GM21737 (cell line): ENCODE measurements around the gene MAGI1.

Source experiments
- ATAC-seq: cut with Tn5 transposase; IDR thresholded peaks from one replicate; pipeline ENCODE4 v1.9.1; 2021; ENCODE audit warnings: mild to moderate bottlenecking, moderate library complexity; ENCODE audit not compliant: unreplicated experiment

The MAGI1 gene

DNA sequence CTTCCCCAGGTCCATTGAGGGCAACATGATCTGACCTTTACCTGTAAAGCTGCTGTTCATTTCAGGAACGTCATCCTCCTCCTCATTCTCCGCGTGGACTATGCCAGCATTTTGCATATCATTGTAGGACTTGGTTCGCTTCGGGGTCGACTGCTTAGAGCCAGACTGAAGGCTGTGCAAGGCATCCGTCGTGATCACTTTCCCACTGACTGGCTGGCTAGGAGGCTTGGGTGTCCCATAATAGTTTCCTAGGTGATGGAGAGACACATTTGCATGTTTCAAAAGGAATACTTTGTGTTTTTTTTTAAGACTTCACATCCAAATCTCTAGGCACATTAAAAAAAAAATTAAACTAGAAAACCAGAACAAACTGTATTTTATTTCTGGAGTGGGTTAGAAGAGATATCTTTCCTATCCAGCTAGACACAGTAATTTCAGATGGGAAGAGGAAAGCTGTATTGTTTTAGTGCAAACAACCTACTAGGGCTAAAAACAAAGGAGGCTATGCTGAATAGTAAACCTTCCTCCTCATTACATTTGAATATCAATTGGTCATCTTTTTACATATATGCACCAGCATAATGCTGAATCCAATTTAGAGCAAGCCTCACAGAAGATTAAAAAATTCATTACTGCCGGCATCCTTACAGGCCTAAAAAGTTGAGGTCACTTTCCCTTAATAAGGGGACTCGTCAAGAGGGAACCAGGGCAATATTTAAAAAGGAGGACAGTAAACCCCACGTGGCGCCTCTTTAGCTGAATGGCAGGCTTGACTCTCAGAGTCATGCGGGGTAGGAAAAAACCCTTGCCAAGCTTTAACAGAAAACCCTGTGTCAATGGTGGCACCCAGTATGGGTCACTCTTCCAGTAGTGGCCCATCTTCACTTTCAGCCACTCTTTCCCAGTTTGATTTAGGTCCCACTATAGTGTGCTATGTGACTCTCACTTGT lies 559.9 kb downstream of the MAGI1 start:
- no peak for ATAC-seq

DNA sequence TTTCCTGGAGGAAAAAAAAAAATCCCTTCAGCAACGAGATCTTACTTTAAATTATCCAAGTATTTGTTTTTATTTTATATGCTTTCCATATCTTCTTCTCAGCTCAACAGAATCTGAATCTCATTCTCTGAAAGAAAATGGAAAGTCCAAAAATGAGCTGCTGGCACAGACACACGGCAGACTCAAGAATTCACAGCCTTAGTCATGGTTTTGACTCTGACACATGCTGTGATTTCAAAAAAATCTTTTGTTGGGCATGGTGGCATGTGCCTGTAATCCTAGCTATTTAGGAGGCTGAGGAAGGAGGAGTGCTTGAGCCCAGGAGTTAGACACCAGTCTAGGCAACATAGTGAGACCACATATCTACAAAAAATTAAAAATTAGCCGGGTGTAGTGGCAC lies 565.0 kb downstream of the MAGI1 start:
- ATAC-seq = no peak

DNA sequence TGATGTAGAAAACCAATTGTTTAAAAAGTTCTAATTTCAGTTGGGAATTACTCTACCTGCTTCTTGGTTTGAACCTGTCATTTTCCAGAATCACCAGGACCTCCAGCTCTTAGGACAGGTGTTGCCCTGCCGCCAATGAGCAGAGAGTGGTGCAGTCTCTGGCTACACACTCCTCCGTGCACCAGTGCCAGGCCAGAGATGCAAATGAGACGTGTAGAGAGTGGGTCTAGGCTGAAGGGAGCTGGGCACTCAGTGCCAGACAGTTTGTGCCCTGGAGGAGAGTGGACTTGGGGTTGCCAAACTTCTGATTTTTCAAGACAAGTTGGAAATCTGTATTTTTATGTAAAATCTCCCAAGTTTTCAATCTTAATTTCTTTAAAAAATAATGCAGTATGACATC lies 566.2 kb downstream of the MAGI1 start:
- no peak for ATAC-seq

DNA sequence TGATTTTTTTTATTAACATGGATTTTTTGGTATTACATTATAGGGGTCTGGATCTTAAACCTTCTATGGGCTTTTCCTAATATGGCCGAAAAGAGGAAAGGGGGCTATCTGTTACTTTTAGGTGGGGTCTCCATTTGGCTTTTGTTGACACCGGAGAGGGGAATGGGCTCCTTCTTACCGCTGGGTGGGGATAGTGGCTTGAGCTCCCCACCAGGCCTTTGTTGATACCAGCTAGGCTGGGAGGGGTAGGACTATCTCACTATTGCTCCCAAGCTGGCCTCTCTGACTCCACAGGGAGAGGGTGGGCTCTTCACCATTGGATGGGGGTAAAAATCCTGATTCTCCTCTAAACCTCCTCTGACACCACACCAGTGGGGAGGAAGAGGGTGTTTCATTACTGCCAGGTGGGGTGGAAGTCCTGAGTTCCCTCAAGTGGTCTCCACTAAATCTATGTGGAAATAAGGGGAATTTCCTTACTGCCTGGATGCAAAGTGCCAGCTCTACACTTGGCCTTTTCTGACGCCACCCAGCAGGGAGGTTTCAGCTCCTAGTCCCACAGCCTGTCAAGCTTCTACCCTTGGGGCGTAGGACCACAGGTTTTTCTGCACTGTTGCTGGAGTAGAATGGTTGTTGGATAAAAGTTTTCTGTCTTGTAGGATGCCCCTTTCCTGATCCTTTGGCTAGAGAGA lies 572.3 kb downstream of the MAGI1 start:
- no peak for ATAC-seq

DNA sequence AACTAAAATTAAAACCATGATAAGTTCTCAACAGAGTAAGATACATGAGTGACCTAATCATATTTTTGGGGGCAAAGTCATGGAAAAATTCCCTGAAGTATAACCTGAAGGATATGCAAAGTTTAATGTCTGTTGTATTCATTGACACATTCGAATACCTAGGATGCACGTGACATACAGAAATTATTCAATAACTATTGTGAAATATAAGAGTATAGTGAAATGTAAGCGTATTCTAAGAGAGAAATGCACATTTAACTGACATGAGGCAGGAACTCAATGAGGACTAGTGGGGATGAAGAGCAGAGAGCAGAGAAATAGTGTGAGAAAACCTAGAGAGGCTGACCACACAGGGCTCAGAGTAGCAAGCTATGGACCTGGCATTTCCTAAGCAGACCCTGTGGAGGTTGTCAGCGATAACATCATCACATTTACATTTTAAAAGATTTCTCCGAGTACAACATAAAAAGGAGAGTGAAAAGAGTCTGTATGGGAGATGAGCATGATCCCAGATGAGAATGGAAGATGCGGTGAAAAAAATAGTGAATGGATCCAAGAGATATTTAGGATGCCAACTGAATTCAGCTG lies 588.8 kb downstream of the MAGI1 start:
- ATAC-seq = no peak

DNA sequence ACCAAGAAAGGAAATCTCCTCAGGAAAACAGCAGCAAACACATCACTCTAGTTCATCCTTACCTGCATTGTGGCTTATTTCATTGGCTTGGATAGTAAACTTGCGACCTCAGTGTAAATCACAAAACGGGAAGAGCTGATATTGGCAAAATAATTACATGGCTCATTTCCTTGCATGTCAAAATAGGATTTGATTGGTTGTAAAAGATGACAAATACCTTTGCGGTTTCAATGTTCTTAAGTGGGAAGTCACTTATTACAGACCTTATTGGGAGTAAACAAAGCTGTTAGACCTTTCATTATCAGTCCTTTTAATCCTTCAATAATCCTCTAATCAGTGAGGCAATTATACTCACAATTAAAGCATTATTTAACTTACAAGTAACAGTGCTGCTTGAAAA lies 590.6 kb downstream of the MAGI1 start:
- ATAC-seq = no peak

DNA sequence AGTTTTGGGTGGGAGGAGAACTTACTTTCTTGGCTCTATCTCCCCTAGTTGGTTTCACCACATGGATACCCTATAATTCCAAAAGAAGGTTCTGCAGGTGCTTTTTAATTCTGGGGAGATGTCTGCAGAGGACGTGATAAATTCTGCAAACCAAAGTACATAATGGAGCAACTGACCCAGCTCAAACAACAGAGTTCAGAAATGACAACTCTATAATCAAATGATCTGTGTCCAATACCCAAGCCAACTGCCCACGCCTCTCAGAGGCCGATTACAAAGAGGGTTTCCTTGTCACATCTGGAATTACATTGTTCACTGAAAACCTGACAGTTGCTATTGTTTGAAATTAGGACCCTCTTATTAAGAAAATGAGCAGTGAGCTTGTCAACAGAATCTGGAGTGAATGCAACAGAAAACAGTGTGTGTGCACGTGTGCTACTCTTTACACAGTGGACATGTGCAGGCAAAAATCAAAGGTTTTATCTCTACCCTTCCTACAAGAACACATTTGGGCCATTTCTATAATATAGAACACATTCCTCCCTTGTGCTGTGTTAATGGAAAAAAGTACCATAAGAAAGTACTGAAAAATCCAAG lies 593.0 kb downstream of the MAGI1 start:
- ATAC-seq = no peak

DNA sequence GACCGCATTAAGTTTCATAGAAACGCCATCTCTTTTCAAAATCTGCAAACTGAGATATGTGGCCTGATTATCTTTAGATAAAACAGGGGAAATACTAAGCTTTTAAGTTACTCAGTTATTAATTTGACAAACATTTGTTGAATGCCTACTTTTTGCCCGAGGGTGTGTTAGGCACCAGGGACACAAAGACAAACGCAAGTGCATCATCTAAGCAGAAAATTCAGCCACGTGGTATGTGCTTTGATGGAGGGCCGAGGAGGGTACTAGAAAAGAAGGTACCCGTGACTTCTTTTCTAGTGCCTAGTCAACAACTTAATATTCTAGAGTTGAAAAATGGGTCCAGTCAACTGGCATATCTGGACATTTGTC lies 594.3 kb downstream of the MAGI1 start:
- no peak for ATAC-seq

DNA sequence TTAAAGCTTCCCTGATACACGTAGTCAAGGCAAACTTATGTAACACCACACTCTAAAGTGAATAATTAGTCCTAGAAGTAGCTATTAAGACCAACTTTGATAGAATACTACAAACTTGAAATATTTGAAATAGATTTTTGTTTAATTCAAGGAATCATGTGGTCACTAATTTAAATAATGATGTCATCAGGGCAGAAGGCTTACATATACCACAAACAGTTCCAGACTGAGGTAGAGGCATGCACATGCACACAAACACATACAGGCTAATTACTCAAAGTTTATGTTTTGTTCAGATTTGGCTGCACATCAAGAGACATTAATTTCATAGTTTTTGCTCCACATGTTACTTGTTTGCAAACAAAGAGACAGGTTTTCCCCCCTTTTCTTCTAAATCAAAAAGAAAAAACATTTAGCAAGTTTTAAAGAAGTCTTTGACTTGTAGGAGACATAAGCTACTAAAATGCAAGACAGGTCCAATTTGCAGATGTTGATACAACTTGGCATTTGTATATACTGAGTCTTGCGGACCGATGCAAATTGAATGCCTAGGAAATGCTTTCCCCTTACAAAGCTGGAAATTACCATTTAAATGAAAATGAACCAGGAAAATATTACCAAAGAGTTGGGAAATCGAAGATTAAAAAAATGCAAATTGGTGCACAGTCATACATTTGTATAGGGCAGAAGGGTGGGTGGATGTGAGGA lies 594.8 kb downstream of the MAGI1 start:
- no peak for ATAC-seq

DNA sequence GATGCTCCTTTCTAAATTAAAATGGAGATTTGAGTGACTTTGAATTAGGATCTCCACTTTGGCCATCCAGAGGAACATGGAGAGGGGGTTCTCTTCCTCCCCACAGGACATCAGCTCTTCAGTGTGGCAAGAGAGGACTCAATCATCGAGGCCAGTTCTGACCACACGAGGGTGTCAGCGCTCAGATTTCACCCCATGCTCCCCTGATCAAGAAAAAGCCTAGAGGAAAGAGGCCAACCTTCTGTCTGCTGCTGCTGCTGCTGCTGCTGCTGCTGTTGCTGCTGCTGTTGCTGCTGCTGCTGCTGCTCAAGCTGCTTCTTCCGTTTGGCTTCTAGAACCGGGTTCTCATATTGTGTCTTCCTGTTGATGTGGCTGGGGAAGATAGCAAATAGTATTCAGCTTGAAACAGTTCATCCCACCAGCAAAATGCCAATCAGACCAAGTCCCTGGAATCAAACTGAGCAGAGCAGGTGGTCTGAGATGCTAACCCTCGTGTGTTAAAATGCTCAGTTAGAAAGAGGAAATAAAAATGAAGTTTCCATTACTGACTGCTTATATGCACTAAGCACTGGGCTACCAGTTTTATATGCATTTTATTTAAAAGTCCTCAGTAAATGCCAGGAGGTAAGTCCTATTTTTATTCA lies 599.0 kb downstream of the MAGI1 start:
- no peak for ATAC-seq

DNA sequence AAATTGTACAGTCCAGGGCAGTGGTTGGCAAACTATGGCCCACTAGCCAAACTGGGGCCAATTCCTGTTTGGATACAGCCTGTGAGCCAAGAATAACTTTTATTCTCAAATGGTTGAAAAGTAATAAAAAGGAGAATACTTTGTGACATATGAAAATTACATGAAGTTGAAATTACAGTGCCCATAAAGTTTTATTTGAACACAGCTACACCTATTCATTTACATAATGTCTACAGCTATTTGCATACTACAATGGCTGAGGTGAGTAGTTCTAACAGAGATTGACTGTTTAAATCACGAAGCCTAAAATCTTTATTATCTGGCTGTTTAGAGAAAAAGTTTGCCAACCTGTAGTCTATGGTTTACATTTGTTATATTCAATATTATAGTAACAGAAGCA lies 600.1 kb downstream of the MAGI1 start:
- ATAC-seq = no peak

DNA sequence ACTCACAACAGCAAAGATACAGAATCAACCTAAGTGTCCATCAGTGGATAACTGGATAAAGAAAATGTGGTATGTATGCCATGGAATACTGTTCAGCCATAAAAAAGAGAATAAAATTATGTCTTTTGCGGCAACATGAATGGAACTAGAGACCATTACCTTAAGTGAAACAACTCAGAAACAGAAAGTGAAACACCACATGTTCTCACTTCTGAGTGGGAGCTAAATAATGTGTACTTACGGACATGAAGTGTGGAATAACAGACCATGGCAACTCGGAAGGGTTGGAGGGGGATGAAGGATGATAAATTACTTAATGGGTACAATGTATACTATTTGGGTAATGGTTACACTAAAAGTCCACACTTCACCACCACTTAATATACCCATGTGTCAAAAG lies 600.6 kb downstream of the MAGI1 start:
- ATAC-seq = no peak

DNA sequence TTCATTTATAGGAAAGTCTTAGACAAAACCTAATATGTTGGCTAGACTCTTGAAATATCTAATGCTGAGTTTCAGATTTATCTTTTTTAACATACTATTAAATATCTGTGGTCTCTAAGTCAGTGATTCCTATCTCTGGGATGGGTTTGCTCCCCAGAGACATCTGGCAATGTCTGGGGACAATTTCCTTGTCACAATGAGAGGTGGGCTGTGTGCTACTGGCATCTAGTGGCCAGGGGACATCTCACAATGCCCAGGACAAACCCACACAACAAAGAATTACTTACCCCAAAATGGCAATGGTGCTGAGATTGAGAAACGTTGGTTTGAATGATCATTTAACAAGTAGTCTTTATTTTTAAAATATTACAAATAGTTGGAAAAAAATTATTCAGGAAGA lies 602.1 kb downstream of the MAGI1 start:
- ATAC-seq = no peak

DNA sequence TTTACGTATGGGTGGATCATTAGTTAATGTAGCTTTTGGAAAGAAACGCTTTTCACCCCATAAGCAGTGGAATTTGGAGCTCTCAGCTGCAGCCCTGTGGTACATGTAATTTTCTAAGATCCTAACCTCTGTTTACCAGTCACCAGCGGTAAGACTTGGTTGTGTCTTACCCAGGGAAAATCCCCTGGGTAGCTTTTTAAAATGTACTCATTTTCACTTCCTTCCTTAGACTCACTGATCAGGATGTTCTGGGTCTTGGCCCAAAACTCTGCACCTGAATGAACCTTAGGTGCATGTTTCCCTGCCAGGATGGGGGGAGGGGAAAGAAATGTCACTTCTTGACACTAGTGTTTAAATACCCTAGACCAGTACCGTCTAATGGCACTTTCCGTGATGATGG lies 605.2 kb downstream of the MAGI1 start:
- ATAC-seq = no peak

DNA sequence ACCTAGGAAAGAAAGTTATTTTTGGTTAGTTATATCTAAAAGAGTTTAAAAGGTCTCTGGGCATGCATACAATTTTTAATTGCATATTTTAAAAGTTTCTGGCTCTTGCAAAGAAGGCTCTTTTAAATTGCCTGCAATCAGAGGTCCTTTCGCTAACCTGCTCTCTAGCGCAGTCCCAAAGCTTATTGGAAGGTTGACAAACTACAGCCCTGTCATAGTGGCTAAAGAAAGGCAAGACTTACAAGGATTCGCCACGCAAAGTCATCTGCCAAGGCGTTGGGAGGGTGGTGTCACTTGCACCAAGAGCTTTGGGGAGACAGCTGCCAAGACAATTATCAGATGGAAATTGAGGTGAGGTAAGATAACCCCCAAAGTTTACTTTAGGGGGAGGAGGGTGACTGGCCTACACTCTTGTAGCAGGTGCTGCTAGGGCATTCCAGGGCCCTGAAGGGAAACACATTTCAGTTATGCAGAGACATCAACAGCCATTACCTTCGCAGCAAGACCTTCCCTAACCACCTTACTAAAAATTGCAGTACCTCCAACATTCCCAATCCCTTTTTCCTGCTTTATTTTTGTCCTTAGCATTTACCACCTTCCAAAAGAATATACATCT lies 606.2 kb downstream of the MAGI1 start:
- ATAC-seq = no peak

DNA sequence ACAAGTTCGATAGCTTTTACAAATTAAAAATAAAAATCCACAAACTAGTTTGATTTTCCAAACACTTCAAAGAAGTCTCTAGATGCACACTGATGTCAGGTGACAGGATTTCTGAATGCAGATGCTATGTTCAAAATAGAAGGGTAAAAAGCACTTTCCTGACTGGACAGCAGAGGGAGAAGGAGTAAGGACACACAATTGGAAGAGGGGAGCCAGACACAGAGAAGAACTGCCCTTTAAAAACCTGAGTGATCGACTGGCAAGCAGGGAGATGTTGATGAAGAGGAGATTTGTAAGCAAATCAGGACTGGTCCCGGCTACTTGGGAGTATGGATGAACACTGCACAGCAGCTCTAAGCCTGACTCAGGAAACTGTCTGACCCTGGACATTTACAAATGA lies 612.8 kb downstream of the MAGI1 start:
- ATAC-seq = no peak

DNA sequence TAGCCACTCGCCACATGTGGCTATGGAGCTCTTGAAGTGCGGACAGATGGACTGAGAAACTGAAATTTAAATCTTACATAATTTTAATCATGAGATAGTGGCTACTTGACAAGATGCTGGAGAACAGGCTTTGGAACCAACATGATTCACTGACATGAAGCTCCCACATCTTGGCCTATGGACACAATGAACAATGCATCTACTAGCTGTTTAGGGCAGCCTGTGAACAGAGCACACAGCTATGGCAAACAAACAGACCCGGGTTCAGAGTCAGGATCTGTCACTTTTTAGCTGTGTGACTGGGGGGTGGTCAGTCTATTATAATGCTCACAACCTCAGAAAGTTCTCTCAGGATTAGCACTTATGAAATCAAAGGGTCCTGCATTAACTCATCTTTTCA lies 616.6 kb downstream of the MAGI1 start:
- no peak for ATAC-seq

DNA sequence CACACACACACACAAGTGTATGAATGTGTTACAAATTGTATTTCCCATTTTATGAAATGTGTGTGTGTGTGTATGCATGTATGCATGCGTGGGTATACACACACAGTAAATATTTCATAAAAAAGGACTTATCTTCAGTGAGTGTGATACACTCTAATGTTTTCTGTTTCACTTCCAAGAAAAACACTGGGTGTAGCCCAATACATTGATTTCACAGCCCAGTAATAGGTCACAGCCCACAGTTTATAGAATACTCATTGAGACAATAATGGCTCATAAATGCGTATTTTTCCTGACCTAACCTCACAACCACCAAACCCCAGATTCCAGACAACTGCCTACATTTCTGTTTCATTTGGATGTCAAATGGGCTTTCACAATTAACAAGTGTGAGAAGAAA lies 619.5 kb downstream of the MAGI1 start:
- ATAC-seq = no peak

DNA sequence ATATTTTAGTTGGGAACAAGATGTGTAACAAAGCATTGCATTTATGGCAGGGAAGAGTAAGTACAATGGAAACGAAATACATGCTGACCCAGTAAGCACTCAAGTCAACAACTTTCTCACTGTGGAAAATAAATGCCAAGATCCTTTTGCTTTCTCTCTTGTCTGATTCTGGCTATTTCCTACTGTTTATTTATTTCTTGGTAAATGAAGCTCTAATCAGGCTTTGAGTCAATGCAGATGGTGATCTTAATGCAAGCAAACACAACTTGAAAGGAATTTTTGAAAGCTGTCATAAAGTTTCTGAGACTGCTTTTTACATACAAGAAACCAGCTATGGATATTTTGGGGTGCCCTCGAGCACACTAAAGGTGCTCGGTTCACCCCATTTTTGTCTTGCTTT lies 624.8 kb downstream of the MAGI1 start:
- ATAC-seq = no peak

DNA sequence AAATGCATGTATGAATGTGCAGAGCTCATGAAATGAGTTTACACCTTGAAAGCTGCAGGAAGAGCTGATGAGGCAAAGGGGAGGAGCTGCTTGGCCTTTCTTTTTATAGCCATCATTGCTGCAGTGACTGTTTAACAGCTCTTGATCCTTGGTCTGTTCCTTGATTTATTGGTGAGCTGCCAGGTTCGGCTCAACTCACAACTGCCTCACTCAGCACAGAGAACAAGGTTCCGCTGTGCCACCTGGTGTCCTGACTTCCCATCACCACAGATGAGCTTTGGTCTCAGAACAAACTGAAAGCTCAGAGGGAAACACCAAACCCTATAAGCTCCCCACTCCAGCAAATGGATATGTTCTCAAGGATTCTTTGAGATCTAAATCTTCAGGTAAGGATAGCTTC lies 626.1 kb downstream of the MAGI1 start:
- ATAC-seq = no peak
